Islet of Langerhans (tissue), 1 donor: ENCODE data around the gene GK.
"Not testable (repeated sequence)": the region's sequence is repeated elsewhere in the genome, so short reads cannot be mapped to it uniquely, and the experiment has no call there.

Source experiments
- FAIRE-seq: peaks from one replicate; lab custom pipeline; 2011; peaks lifted over from hg19 to GRCh38; lab: Jason Lieb, UNC

GK gene

GRCh38 chrX:30712214-30712613 is 59.0 kb downstream of the GK start:
- FAIRE-seq = no peak

DNA sequence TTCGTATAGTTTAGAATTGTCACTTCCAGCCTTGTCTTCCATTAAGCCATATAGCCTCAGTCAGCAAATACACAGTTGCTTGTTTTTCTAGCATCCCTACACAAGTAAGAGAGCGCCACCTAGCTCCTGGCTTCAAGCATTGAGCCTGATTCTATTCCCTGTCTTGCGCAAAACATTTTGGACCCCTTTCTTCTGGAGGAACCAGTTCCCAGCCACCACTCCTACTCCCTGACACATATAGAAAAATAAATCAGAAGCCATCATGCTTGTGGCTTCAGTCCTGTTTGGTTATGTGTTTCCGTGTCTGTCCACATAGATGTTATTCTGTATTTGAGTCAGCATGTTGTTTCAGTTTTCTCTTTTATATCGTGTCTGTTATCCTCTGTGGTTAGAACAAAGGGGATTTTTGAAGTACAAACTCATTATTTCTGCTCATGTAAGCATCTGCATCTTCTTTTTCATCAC is 59.9 kb downstream of the GK start:
- FAIRE-seq = peak; percentile 64

- FAIRE-seq = no peak
Measured at GRCh38 chrX:30714138-30714537, 60.9 kb downstream of the GK start.

DNA sequence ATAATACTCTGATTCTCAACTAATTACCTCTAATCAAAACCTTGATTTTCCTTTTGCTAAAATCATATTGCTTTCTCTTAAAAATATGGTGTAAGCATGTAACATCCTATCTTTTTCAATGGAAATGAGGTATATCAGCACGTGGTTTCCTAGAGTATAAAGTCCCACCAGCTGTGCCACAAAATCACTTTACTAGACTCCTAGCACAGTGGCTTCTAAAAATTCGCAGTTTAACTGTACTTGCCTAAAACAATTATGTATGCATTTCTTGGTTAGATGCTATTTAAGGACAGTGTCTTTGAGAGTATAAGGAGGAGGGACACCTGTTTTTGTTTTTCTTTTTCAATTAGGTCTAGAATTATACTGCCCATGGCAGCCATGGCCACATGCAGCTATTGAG is 62.8 kb downstream of the GK start:
- peak; percentile 62 for FAIRE-seq

GRCh38 chrX:30733852-30734660 is 80.8 kb downstream of the GK start:
- no peak for FAIRE-seq

DNA sequence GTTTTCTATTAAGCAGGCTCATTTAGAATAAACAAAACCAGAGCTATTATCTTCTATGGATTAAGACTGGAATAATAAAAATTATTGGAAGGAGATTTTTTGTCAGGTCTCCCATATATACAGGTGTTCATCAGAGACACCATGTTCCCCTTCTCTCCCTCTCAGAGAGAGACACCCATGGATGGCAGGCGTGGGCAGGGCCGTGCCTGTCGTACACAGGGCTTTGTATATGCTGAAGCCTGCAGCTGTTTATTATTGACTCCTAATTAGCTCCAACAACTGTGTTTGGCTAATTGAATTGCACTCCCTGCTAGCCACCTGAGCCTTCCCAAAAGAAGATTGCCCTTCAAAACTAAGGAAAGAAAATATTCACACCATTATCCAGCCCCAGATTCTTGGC is 81.6 kb downstream of the GK start:
- FAIRE-seq = no peak

- FAIRE-seq = peak; percentile 69
Measured at GRCh38 chrX:30735839-30736238, 82.6 kb downstream of the GK start.

DNA sequence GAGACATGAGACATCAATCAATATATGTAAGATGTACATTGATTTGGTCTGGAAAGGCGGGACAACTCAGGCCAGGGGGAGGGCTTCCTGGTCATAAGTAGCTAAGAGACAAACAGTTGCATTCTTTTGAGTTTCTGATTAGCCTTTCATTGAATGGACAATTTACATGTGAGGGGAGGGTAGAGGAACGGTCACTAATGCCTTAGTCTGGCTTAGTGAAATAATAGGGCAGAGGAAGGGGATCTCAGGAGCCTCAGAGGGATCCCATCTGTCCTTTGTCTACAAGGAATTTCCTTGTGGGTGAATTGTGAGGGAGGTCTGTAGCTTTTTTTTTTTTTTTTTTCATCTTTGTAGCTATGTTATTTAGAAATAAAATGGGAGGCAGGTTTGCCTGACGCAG is 88.3 kb downstream of the GK start:
- no peak for FAIRE-seq

- FAIRE-seq = no peak
Measured at GRCh38 chrX:30748342-30748960, 95.2 kb downstream of the GK start.

DNA sequence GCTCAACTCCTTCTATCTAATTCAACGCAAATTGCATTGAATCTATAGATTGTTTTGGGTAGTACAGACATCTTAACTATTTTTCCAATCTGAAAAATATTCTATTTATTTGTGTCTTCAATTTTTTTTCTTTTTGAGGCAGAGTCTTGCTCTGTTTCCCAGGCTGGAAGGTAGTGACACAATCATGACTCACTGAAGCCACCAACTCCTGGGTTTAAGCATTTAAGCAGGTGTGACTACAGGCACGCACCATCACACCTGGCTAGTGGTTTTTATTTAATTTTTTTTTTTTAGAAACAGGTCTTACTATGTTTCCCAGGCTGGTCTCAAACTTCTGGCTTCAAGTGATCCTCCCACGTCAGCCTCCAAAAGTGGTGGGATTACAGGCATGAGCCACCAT is 98.3 kb downstream of the GK start:
- FAIRE-seq = no peak

DNA sequence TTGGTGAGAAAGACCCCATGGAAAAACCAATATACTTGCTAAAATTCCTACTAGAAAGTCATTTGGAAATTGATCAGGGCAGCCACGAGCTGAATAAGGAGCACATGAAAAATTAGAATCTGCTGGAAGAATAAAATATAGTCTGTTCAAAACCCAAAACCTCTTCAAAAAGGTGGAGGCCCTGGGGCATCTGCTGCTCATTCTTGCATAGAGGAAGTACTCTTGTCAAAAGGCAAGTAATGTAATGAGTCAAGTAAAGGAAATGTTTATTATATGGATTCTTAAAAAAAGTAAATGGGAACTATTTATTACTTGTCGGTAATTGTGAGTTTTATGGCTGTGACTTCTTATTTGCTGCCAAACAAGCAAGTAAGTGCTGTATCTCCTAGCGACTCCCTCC is 109.5 kb downstream of the GK start:
- FAIRE-seq = no peak

DNA sequence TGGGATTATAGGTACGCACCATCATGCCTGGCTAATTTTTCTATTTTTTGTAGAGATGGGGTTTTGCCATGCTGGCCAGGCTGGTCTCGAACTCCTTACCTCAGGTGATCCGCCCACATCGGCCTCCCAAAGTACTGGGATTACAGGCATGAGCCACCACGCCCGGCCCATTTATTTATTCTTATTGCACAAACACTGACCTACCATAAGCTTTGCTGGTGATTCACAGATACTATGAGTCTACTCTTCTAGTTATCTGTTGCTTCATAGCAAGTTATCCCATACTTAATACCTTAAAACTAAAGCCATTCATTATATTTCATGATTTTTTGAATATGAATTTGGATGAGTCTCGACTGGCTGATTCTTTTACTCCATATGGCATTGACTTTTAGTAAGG is 120.5 kb downstream of the GK start:
- FAIRE-seq = not testable (repeated sequence)

DNA sequence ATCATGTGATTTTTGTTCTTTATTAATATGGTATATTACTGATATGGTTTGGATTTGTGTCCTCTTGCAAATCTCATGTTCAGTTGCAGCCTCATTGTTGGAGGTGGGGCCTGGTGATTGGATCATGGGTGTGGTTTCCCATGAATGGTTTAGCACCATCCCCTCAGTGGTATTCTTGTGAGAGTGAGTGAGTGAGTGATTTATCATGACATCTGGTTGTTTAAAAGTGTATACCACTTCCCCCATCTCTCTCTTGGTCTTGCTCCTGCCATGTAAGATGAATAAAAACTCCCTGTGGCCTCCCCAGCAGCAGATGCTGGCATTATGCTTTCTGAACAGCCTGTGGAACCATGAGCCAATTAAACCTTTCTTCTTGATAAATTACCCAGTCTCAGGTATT is 124.4 kb downstream of the GK start:
- no peak for FAIRE-seq

- FAIRE-seq = no peak
Measured at GRCh38 chrX:30779453-30780030, 126.3 kb downstream of the GK start.
